Muscle of arm (tissue), 12 donors: ENCODE results near the gene WBP1L. TPM values are rescaled to one million over a fixed set of nuclear protein-coding genes. Genes with fewer than 3 reads are reported as not detected.
A peak's percentile ranks its signal among the peaks of the same experiment; 100 is the strongest.

Experiments
- DNase-seq: peaks from one replicate; pipeline ENCODE4 v3.0.0-alpha.2; 2013
- polyA plus RNA-seq, 12 donors: library from polyadenylated mRNA; unstranded; fragments of 120-200 nt; gene quantifications; one replicate each; pipeline ENCODE4 v1.2.1, GENCODE V29; 2013; ENCODE audit not compliant: insufficient read length in 12 of 12

The WBP1L gene
- polyA plus RNA-seq, 12 donors: 37.9 to 52.1 (median 45.0) TPM; not detected in 1

GRCh38 chr10:102777711-102778453, 34.1 kb downstream of the WBP1L start:
- DNase-seq: no peak

GRCh38 chr10:102778781-102779180, 35.0 kb downstream of the WBP1L start:
- no peak for DNase-seq

- DNase-seq: no peak
Measured at GRCh38 chr10:102779680-102780526, 36.2 kb downstream of the WBP1L start.

- DNase-seq: no peak
Measured at GRCh38 chr10:102780527-102780808, 36.7 kb downstream of the WBP1L start.

GRCh38 chr10:102781090-102781920, 37.6 kb downstream of the WBP1L start:
- no peak for DNase-seq

- no peak for DNase-seq
Measured at GRCh38 chr10:102781921-102782557, 38.3 kb downstream of the WBP1L start.

- DNase-seq: no peak
Measured at GRCh38 chr10:102782673-102783551, 39.2 kb downstream of the WBP1L start.

GRCh38 chr10:102783568-102783967, 39.8 kb downstream of the WBP1L start:
- DNase-seq: no peak

- no peak for DNase-seq
Measured at GRCh38 chr10:102785818-102786217, 42.1 kb downstream of the WBP1L start.

- DNase-seq: no peak
Measured at GRCh38 chr10:102791754-102792395, 48.1 kb downstream of the WBP1L start.

GRCh38 chr10:102795453-102796406, 52.0 kb downstream of the WBP1L start:
- no peak for DNase-seq

- DNase-seq: peak; percentile 86
Measured at GRCh38 chr10:102796407-102797176, 52.8 kb downstream of the WBP1L start.

- DNase-seq: no peak
Measured at GRCh38 chr10:102799691-102800471, 56.1 kb downstream of the WBP1L start.

GRCh38 chr10:102800611-102801335, 57.0 kb downstream of the WBP1L start:
- no peak for DNase-seq

GRCh38 chr10:102801496-102801895, 57.7 kb downstream of the WBP1L start:
- no peak for DNase-seq

GRCh38 chr10:102801978-102802377, 58.2 kb downstream of the WBP1L start:
- DNase-seq: no peak
